Transverse colon (tissue), 4 donors: ENCODE results near the gene MDC1.

ENCODE experiments used
- CTCF ChIP-seq, 5 experiments: fragments of 200-600 bp in 3 of 5; fragments of 450-650 bp in 2 of 5; sonication (generic) in 3 of 5; IDR thresholded peaks; 1 replicate in 2 of 5; 2 replicates in 3 of 5; pipeline ENCODE4 v1.5.1; 2016 to 2017; ENCODE audit warnings: antibody characterized with exemption in 5 of 5, inconsistent platforms in 3 of 5, mild to moderate bottlenecking in 2 of 5, moderate library complexity in 1 of 5
- EP300 ChIP-seq: sonication (generic); formaldehyde crosslinking; IDR thresholded peaks from one replicate; pipeline ENCODE4 v1.6.1; 2017; ENCODE audit warnings: antibody characterized with exemption, low read depth
- POLR2A ChIP-seq: fragments of 450-650 bp; IDR thresholded peaks from one replicate; pipeline ENCODE4 v1.6.1; 2016; ENCODE audit warnings: antibody characterized with exemption, mild to moderate bottlenecking, moderate library complexity
- POLR2AphosphoS5 ChIP-seq, 3 donors: sonication (generic); formaldehyde crosslinking; IDR thresholded peaks; one replicate each; pipeline ENCODE4 v1.6.1; 2016; ENCODE audit warnings: antibody characterized with exemption in 3 of 3

DNA sequence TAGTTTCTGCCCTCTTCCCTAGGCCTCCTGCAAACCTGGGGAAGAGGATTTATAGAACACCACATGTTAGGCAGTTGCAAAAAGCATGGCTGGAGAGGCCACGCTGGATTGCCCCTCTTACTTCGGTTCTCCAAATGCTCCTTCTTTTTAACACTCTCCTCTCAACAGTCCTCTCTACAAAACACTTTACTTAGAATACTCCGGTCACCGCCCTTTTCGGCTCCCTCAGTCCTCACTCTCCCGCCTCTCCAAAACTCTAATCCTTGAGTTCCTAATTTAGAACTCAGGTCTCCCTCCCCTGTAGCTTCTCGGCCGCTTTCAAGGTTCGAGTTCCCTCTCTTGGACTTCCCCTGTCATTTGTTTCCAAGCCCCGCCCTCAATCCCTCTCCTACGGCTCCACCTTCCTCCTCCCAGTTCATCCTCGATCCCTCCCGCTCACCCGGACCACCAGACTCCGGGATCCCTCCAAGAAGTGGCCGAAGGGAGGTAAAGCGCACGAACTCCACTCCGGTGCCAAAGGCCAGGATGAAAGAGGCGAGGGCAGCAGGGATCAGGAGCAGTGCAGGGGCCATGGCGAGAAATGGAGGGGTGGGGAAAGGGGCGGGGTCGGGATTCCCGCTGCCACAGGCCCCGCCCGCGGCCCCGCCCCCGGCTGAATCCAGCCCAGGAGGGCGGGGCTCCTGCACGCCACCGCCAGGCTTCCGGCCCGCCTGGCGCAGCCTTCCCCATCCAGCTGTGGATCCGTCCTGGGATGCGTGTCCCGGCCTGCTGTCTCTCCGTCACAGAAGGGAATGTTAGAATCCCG lies 26.5 kb downstream of the MDC1 start, which contains the start of gene NRM:
- TF ChIP-seq CTCF (IDR thresholded peaks at IDR 0.05) (no peak), POLR2AphosphoS5 (IDR thresholded peaks at IDR 0.05) (peak; percentile 65 to 66 (median 65)), POLR2A (peak; percentile 27), EP300 (no peak)
